HG02870 (cell line): ENCODE measurements around the gene COX7A2.

ENCODE experiments used
- ATAC-seq: cut with Tn5 transposase; IDR thresholded peaks from one replicate; pipeline ENCODE4 v1.9.1; 2021; ENCODE audit warnings: mild to moderate bottlenecking, moderate library complexity; ENCODE audit not compliant: unreplicated experiment

The COX7A2 gene

GRCh38 chr6:75222261-75222660, 21.3 kb downstream of the COX7A2 start:
- ATAC-seq = no peak

DNA sequence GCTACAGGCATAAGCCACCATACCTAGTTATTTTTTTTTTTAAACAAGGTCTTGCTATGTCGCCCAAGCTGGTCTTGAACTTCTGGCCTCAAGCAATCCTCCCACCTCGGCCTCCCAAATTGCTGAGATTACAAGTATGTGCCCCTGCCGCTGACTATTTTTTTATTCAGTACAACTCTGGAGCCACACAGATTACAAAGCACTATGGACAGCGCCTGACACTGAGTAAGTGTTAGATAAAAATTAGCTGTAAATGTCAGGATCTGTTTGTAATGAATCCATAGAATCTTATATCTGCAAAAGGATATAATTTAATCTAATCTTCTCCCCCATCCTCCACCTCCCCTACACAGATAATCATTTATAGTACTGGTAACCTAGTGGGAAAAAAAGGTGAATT, 22.5 kb downstream of the COX7A2 start:
- no peak for ATAC-seq

- ATAC-seq = no peak
Measured at GRCh38 chr6:75220357-75220756, 23.2 kb downstream of the COX7A2 start.

DNA sequence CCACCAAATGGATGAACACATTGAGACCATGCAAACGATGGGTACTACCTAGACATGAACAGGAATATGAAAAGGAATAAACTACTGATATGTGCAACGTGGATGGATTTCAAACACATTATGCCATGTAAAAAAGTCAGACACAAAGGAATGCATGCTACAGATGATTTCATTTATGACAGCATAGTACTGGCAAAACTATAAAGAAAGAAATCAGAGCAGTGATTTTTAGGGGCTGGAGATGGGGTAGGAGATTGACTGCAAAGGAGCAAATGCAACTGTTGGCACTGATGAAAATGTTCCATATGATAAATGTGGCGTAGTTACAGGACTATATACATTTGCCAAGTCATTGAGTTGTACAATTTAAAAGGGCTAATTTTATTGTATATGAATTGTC, 24.3 kb downstream of the COX7A2 start:
- no peak for ATAC-seq

GRCh38 chr6:75217193-75217592, 26.4 kb downstream of the COX7A2 start:
- ATAC-seq = no peak

- no peak for ATAC-seq
Measured at GRCh38 chr6:75215291-75215690, 28.3 kb downstream of the COX7A2 start.

GRCh38 chr6:75213732-75214131, 29.9 kb downstream of the COX7A2 start:
- peak; percentile 43 for ATAC-seq

GRCh38 chr6:75213112-75213511, 30.5 kb downstream of the COX7A2 start:
- ATAC-seq = no peak

DNA sequence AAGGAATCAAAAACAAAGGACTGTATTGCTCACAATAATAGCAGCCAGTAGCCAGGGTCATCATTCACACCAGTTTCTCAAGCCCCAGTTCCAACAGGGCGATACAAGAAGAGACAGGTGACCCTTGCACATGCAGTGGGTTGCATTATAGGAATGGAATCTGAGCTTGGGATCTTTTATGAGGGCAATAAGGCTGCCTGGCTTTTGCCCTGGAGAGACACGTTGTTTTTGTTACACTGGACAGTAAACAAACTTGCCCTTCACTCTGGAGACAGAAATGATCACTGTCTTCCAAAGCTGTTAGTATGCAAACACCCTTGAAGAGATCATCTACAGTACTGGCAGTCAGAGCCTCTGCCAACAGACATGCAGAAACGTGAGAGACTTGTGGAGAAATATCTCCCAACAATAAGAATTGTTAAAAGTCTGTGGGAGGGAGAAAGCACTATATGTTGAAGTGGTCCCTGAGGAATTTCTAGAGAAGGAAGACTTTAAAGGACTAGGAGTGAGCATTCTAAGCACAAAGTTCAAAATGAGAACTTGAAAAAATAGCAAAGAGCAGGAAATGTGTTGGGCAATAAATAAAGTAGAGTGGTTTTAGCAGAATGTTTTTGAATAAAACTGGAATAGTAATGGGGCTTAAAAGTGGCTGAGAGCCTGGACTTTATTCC, 31.5 kb downstream of the COX7A2 start:
- no peak for ATAC-seq

- ATAC-seq = no peak
Measured at GRCh38 chr6:75210885-75211739, 32.5 kb downstream of the COX7A2 start.

DNA sequence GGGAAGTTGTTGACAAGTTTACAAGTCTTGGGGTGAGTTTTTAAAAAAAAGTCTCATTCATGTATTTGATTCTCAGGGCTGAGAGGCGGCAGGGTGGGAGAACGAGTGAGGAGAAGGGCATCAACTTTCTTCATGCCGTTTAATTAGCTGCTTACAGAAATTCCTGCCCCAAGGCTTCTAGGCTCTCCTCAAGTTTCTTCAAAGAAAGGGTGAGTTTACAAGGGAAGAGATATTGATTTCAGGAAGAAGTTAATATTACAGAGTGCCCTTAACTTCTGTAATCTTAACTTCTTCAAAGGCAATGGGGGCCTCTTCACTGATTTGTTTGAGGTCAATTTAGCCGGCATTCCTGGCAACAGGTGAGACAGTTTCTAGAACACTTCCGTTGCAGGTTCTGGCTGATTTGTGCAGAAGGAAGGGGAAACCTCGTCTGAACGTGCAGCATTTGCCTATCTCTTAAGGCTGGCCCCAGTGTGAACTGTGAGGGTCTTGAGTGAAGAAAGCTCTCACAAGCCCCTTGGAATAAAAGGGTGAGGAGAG, 34.3 kb downstream of the COX7A2 start:
- no peak for ATAC-seq

DNA sequence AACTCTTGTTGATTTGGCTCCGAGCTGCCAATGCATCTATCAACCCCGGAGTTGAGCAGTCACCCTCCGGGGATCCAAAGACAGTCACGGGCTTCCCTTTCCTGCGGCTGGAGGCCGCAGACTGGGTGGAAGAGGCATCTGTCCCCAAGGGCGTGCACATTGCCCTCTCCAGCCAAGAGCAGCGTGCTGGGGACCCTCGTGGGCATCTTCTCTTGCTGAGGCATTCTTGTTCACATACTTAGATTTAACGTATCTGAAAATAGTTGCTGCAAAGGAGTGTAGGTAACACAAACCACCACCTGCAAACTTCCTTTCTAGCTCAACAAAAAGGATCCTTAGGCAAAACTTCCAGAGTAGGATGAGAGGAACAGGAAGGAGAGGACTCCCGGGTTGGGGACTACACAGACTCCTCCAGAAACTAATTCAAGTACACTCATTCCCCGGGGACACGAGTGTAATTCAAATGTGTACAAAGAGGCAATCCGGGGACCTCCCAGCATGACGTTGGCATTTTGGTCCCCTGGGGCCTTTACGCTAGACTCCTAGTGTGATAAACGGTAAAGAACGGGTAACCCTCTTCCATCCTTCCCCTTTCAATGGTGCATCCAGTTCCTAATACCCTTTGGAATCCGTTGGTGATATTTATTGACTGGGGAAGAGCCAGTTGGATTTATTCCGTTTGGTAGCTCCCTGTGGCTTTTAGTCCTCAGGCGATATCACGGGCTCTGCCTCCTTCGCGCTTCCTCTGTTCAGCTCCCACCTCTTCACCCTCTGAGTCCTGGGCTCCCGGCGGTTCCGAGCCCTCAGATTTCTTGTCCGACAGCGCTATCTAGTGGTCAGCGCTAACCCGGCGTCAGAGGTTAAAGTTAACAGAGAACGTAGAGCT, 35.1 kb downstream of the COX7A2 start:
- ATAC-seq = peak; percentile 71

GRCh38 chr6:75206576-75207342, 36.8 kb downstream of the COX7A2 start:
- no peak for ATAC-seq

DNA sequence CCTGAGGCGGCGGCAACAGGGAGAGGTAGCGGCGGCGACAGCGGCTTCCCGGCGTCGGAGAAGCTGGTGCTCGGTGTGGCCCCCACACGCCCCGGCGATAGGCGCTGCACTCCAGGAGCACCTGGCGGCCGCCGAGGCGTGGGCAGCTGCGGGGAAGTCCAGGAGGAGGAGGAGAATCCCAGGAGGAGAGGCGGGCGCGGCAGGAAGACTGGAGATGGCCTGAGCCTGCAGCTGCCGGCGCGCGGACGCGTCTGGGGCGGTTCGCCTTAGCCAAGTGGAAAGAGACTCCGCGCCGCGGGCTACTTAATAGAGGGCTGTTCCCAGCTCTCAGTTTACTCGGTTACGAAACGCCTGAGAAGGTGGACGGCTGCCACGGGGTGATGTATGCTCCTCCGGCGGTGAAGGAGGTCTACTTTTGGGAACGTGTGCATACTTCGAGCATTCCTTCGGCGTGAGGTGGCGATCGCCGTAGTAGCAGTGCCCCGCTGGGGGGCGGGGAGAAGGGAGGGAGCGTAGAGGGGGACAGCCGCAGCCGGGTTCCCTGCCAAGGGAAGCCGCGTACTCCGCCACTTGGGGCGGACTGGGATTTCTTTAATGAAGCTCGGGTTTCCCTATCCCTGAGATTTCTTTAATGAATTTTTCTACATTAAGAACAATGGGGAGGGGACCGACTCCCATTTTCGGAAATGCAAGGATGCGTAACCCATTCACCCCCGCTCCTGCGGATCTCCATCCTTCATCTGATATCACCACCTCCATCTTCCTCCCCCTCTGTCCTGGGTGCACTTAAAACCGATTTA, 37.6 kb downstream of the COX7A2 start, which contains the start of gene COL12A1:
Gene COL12A1, minus strand, starts transcription at position 278 of the 800 bp plus-strand sequence. CDS start 3,261 bp downstream, outside the sequence.
- ATAC-seq = no peak

DNA sequence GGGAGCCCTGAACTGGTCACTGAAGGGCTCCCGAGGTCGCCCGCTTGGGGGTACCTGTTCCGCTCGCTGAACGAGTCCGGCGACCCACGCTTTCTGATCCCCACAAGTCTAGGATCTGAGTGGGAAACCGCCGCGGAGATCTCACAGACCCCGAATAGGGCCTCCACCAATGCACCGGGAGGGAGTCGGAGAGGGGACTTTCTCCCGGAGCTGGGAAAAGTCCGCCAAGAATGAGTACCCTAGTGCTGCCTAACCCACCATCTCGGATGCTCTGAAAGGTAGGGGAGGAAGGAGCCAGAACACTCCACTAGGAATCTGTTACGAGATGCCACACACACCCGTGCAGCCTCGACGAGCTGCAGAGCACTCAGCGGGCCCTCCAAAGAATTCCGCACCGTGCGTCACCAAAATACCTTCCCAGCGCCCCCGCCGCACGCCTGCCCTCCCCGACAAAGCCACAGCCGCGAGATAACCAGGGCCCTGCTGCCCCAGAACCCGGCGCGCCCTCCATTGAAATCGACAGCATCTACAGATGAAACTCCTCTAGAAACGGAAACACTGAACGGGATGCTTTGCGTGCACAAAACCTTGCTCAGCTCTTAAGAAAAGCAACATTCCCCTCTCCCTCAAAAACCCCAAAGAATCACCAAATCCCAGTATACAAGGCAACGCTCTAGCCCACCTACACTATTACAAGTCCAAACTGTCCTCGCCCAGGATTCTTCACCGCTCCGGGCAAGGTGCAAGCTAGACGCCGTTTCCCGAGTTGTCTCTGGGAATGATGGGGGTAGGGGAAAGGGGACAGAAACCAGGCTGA, 38.4 kb downstream of the COX7A2 start:
- no peak for ATAC-seq

DNA sequence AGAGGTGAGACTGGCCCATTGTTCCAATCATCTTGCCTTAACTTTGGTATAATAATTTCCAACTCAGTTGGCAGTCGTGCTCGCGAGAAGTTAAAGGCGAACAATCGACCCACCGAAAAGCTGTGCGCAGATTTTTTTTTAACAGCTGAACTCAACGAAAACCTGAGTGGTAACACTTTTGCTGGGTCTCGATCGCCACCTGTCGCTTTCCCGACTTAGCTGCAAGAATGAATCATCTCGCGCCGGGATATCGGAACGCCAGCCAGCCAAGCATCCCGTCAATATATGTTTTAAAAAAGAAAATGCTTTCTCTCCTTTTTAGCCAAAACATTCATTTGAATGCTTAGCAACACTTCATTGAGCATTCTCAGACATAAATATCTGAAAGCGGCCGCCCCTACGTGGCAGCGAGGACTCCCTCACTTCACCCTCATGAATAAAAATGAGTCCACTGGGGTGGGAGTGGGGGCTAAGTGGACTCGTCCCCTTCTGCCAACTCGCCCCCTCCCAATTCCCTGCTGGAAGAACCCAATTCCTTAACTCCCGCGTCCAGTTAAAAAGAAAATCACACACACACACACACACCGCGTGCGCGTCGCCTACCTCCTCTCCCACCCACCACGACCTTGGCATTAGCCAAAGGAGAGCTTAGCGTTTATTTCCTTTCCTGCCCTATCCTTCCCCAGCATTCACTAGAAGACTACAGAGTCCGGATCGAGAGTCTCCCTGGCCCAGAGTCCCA, 39.2 kb downstream of the COX7A2 start:
- ATAC-seq = no peak

DNA sequence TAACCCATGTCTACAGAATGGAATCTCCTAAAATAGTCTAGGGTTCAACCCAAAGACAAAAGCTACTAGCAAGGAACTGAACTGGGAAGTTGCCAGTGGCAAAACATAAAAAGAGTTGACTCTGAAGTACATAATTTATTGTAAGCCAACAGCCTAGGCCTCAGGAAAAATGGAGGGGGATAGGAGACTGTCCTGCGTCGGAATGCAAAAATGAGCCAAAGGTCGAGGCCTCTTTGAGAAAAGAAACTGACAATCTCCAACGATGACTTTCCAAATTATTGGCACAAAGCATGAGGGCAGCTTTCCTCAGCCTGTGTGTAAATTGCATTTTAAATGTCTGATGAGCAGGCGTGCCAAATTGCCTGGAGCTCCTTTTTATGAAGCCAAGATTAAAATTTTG, 39.9 kb downstream of the COX7A2 start:
- ATAC-seq = no peak

GRCh38 chr6:75202676-75203131, 40.9 kb downstream of the COX7A2 start:
- no peak for ATAC-seq
